GM18499 (cell line): ENCODE data around the gene GHR.
"Not testable (repeated sequence)": the region's sequence is repeated elsewhere in the genome, so short reads cannot be mapped to it uniquely, and the experiment has no call there.

Experiments
- ATAC-seq: cut with Tn5 transposase; IDR thresholded peaks from one replicate; pipeline ENCODE4 v1.9.1; 2021; ENCODE audit warnings: moderate number of reproducible peaks; ENCODE audit not compliant: insufficient read depth, unreplicated experiment

GHR gene

DNA sequence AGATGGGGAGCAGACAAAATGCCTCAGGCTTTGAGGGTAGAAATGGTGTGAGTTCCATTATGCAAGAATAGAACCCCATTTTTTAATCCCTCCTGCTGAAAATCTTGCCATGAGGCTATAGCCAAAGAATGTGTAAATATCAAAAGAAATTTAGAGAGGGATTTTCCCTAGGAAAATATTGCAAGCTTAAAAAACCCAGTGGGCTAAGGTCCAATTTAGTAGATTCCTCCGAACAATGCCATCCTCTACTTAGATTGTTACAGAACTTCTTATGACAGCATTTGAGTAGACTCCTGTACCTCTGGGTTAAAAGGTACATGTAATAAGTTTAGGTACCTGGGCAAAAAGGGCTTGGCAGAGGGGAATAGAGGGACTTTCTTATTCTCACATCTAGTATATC is 138.4 kb downstream of the GHR start:
- ATAC-seq = no peak

DNA sequence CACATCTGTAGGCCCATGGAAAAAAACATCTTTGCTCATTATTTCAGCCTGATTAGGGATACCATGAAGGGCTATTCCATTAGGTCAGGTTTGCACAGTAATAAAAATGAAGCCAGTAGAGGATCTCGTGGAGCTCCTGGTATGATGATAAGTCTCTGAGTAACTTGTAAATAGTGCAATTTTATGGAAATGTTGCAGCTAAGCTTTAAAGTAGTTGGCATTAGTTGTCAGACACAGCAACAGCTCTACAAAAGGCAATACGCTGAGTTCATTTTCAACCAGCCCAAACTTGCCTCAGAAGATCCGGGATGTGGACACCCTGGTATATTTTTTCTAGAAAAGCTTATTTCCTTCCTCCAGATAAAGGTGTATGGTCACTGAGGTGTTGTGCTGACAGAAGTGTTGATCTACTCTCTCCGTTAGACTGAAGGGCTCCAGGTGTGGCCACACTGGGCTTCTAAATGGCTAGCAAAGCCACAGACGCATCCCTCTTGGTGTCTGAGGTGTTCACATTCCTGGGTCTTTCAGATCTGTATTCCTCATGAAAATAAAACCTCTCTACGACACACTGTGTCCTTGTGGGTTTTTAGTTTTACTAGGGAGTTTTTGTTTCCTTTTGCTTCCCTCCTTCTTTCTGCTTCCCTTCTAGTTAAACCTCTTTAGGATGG is 141.6 kb downstream of the GHR start:
- no peak for ATAC-seq

DNA sequence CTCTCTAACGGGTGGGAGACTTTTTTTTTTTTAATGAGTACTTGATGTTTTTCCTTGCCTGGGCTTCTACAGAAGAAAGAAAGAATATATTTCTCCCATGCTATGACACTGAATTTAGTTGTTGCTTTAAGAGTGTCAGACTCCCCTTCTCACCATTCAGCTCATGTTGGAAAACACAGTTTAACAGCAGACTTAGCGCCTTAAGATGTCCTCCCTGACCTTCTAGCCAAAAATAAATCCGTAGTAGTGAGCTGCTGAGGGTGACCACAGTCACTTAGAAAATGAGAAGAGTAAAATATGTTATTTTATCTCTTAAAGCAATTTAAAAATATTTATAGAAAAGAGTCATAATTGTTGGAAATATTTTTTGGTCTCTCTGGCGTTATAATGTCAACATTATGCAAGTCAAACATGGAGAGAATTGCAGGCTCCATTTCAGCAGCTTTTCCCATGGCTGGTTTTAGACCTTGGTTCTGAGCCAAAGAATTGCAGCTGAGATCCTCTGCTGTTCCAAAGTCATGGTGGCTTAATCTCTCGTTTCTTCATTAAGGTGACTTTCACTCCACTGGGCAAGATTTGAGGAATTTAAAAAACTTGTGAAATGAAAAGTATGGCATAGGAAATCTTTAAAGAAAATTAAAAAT is 143.5 kb downstream of the GHR start:
- ATAC-seq = no peak

DNA sequence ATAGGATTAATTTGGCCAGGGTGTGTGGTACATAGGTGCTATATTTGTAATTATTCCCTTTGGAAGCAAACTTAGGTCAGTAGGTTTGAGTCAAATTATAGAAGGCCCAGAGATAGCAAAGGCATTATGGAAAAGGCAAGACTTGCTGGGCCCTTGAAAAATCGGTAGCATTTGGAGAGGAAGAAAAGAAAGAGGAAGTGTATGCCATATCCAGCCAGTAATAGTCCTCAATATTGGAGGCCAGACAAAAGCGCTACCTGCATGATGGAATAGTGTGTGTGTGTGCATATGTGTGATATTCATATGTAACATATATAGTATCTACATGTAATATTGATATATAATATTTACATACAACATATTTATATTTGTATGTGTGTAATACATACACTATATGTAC is 146.1 kb downstream of the GHR start:
- ATAC-seq = no peak

DNA sequence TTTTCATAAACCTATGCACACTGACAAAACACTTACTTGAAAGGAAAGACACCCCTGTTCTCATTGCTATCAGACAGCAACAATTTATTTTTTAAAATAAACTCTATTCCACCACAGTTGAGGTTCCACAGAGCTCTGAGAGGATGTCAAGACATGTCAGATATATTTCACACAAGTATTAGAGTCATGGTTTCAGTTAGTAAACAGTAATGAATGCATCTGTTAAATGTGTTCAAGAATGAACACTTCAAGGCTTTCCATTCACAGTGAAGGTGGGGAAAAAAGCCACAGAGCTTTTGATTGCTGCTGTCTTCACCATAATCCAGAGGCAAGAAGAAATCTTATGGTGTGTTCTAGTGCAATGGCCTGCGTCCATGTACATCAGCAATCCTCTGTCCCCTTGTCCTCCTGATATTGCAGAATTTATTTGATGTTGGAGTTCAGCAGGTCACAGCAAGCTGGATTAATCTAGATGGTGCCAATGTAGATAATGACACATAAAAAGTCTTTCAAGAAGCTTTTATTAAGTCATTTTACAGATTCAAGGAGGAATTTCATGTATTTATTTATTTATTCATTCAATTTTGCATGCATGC is 146.8 kb downstream of the GHR start:
- no peak for ATAC-seq

DNA sequence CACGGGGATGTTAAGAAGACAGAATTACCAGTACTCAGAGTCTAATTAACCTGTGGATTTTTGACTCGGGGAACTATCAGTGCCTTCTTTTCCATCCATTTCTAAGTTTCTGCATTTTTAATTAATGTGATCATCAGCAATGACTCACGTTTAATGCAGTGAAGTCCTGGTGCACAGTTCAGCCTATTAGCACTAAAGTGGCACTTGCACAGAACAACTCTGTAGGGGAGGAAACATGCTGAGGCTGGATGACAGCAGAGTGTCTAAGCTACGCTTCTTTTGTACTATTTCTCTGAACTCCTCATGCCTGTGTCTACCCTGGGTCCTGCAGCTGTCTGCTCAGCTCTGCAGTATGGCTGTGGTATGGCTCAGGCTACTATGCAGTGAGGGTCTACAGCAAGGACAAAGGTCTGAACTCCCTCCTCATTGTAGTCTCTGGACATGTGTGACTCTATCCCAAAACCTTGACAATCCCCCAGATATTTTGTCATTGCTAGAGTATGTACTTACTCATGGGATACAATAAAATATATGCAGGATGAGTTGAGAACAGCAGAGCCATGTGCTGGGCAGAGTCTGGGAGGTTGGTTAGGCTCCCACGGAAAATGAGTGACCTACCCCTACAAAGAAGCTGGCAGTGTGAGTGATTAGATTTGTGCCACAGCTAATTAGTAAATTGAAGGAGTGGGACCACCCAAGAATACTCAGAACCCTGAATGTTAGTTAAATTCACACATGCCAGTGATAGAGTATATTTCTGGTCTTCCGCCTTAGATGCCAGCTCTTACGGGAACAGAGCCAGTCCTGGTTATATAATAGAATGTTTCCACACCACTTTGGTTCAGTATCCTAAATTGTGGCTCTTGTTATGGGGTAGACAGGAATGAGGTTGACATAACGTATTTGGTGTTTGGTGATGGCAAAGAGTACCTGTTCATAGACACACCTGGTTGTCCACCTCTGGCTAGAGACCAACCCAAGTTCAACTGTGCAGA is 148.0 kb downstream of the GHR start:
- no peak for ATAC-seq

DNA sequence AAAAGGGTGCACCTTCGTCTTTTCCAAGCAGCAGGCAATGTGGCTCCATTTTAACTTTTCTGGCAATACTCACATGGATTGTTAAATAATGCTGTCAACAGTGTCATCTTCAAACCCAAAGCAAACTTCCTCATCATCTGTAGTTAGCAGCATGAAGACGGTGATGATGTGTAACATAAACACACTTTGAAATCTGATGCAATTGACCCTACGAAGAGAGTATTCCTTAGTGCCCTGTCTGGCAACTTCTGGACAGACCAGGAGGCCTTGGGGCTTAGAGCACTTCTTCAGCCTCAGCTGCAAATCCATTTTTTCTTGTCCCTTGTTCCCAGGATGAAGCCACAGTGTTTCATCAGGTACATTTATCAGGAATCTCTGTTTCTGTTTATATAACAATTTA is 149.1 kb downstream of the GHR start:
- no peak for ATAC-seq

DNA sequence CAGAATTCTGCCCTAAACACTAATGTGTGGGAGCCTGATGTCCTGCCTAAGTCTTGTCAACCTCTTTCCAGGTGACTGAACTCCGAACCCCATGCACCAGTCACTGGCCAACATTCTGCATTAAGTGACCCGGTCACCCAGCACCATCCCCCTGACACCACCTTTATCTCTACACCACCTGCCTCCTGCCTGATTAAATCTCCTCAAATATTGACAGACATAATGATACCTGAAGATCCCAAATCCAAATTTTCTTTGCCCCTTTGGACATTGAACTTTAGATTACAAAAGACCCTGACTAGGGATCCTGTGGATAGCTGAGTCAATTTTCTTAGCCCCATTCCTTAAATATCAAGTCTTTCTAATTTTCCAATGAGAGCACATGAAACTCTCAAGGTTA is 150.1 kb downstream of the GHR start:
- ATAC-seq = no peak

DNA sequence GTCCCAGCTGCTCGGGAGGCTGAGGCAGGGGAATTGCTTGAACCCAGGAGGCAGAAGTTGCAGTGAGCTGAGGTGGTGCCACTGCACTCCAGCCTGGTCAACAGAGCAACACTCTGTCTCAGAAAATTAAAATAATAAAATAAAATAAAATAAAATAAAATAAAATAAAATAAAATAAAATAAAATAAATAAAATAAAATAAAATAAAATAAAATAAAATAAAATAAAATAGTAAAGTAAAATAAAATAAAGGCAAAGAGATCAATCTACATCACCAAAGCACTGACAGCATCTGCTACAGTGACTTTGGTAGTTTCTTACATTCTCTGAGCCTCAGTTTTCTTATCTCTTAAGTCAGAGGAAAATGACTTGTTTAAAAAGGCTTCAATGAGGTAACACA is 152.7 kb downstream of the GHR start:
- not testable (repeated sequence) for ATAC-seq

DNA sequence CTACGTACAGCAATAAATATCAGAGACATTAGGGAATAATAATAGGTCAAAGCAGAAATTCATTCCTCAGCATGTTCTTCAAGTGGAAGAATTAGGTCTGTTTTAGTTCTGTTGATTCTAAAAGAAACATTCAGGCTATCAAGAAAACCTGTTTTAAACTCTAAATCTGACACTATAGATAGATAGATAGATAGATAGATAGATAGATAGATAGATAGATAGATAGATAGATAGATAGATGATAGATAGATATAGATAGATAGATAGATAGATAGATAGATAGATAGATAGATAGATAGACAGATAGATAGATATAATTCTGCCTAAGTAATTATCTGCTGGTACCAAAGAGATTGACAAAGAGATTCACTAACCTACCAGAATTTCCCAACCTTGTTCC is 155.7 kb downstream of the GHR start:
- ATAC-seq = not testable (repeated sequence)

DNA sequence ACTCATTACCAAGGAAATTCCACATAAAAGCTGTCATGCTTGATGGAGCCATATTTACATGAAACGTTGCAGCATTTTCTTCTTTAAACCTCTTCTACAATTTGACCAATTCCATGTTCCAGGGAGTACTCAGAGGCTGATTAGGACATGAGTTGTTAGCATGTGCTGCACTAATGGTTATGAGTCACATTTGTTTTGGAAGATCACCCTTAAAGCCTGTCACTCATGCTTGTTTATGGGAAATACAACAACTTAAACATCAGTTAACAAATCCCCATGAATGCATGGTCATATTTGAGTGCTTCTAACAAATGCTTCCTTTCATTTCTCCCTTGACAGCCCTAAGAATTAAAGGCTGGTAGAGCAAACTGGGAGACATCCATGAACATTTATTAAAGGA is 156.1 kb downstream of the GHR start:
- no peak for ATAC-seq

DNA sequence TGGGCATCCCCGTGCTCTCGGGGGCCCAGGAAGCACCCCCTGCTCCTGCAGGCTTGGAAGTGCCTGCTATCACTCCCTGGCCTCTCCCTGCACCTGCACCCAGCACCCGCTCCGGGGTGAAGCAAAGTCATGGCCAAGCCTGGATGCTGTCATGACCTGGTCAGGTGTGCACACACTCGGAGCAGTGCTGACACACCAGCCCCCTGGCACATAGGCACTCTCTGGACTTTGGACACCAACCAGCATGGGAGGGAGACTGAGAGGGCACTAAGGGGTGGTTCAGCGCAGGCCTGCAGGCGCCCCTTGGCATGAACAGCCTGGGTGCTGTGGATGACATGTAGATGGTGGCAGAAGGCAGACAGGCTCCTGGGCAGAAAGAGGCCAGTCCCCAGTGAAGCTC is 158.6 kb downstream of the GHR start:
- ATAC-seq = no peak

DNA sequence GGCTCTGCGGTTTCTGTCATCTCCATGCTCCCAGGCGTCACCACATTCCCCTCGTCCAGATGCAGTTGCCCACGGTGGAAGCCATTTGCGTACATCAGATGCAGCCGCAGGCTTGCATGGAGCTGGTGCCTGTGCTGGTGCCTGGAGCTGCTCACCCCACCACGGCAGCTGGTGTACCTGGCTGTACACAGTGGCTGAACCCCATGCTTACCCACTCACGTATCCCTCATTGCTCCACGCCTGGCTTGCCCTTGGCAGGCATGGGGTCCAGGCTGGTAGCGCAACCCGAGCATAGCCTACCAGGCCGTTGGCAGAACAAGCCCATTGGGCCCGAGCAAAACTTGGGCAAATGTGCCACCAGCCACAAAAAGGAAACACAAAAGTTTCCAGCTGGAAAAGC is 159.5 kb downstream of the GHR start:
- no peak for ATAC-seq

DNA sequence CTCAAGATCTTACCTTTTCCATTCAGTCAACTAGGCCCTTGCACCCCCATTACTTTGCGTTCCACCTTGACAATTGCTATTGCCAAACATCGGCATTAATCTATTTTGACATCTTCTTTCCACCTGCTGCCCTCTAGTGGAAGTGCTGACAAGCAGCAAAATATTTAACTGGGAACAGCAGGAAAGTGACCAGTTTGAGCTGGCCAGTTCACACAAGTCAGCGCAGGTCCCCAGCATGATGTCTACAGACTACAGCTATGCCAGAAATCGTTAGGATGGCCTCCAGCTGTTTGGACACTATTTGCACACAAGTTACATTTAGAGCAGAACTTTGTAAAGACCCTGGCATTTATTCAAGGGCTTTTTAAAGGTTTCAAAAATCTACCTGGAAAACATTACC is 160.1 kb downstream of the GHR start:
- ATAC-seq = no peak

DNA sequence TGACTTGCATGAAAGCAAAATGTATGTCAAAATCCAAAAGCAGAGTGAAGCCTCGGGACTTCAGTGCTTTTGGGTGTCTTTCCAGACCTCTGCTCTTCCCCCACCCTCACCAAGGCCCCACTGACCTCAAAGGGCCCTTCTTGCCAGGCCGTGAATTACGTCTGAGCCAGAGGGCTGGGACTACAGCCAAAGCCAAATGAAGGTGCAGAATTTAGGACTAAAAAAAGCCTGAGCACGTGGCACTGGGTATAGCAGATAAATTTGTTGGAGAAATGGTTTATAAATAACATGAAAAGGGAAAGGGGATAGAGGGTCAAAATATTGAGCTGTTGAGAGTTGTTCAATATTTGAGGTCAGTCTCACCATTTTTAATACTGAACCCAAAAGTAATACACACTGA is 163.4 kb downstream of the GHR start:
- ATAC-seq = no peak

DNA sequence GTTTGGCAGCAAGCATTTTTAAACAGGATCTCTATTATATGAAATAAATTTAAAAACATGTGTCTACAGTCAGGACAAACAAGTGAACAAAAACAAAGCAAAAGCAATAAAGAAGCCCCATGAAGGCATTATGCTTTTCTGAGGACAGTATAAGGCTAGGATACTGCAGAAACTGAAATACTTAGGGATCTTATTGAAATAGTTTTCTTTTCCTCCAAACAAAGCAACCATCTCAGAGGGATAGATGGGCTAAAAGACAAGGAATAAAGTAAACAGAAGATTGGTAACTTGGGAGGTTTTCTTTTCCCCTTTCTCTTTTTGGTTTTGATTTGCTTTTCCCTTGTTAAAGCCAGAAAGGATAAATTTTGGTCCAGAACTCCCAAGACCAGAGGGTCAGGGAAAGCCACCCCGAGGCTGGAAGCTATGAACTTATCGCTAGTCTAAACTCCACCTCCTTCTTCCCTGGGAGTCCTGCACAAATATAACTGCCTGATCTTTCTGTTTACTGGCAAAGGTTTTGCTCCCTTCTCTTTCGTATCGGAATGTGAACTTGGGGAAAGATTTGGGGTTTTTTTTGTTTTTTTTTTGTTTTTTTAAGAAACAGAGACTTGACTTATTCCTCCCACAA is 164.0 kb downstream of the GHR start:
- ATAC-seq = no peak

DNA sequence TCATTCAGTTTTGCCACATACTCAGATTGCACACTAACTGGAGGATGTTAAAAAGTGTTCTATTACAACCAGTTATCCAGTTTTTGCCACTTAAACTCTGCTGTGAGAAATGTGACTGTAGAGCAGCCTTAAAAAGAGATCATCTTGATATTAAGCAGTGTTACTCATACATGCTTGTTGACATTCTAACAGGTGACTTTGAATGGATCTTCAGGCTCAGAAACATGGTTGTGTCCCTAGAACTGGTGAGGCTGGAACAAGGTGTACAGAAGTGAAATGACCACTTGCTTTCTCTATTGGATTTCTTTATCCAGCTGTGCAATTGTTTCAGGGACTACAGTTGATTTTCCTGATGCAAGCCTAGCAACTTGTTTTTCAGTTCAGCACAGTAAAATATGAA is 167.3 kb downstream of the GHR start:
- ATAC-seq = no peak

DNA sequence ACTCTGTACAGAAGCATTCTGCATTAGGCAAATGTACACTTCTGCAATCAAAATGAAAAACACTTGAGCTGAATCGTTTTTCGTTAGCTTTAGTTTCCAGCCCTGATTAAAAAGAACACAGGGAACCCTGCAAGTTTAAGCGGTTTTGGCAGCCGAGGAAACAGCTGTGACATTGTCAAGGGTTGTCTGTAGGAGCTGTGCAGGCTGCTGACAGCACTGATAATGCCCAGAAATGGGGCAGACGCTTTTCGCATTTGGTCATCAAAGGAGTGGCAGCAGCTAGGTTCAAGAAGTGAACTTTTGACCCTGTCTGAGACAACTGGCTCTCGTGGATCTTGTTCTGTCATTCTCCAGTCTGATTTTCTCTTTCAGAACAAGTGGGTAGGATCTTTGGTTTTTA is 167.8 kb downstream of the GHR start:
- ATAC-seq = no peak

DNA sequence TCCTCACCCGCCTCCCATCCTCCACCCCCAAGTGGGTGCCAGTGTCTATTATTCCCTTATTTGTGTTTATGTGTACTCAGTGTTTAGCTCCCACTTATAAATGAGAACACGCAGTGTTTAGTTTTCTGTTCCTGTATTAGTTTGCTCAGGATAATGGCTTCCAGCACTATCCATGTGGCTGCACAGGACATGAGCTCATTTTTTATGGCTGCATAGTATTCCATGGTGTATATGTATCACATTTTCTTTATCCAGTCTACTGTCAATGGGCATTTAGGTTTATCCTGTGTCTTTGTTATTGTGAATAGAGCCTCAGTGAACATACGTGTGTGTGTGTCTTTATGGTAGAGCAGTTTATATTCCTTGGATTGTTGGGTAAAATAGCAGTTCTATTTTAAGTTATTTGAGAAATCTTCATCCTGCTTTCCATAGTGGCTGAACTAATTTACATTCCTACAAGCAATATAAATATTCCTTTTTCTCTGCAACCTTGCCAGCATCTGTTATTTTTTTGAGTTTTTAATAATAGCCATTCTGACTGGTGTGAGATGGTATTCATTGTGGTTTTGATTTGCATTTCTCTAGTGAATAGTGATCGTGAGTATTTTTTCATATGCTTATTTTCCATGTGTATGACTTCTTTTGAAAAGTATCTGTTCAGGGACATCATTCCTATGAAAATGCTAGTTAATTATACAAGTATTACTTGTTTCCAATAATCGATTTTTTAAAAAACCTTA is 169.3 kb downstream of the GHR start:
- no peak for ATAC-seq

DNA sequence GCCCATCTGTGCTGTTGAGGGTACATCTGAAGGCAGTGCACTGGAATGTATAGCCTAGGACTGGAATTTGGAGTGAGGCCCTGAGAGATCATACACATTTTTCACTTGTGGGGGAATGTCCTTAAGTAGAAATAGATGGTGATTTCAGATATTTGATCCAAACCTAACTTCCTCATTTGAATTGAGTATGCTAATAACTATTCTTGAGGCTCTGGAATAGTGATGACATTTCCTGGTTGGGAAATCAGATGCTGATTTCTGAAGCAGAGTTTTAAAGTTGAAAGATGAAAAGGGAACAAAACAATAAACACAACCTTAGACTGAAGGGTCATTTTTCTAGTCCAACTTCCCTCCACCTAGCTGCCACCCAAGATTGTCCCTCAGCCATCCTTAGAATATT is 170.4 kb downstream of the GHR start:
- ATAC-seq = no peak
